H1 (cell line): ENCODE measurements around the gene CACNG4. TPM values are rescaled to one million over a fixed set of nuclear protein-coding genes. Genes with fewer than 3 reads are reported as not detected.
A peak's percentile ranks its signal among the peaks of the same experiment; 100 is the strongest.

ENCODE experiments used
- CTCF ChIA-PET: fragments of 300-600 bp; sonication (Branson Sonifier 250); formaldehyde crosslinking; loops from one replicate; lab custom pipeline; 2021; ENCODE audit not compliant: partially characterized antibody; lab: Charles Lee
- POLR2A ChIA-PET: fragments of 300-600 bp; sonication (Branson Sonifier 250); formaldehyde crosslinking; loops from one replicate; lab custom pipeline; 2021; ENCODE audit warnings: inconsistent platforms; ENCODE audit not compliant: partially characterized antibody; lab: Charles Lee
- DNase-seq, 2 experiments: peaks; one replicate each; pipeline versions ENCODE4 v3.0.0 to v3.0.0-alpha.2; 2010 to 2022; ENCODE audit warnings: low spot score in 2 of 2, low read depth in 1 of 2, mixed read lengths in 1 of 2
- FAIRE-seq: peaks from 2 replicates; lab custom pipeline; 2011; peaks lifted over from hg19 to GRCh38; lab: Jason Lieb, UNC
- H2AFZ ChIP-seq: 2 replicates; pipeline ENCODE4 v1.8.1; 2012; ENCODE audit warnings: low read length, inconsistent platforms
- H2AK5ac ChIP-seq: 2 replicates; pipeline ENCODE4 v1.6.1; 2013; ENCODE audit warnings: low read depth, low read length
- H2BK120ac ChIP-seq: replicated peaks from 2 replicates; pipeline ENCODE3; 2013; ENCODE audit warnings: low read depth, low read length, inconsistent platforms
- H2BK12ac ChIP-seq: 2 replicates; pipeline ENCODE4 v1.6.1; 2013; ENCODE audit warnings: low read depth, low read length
- H2BK15ac ChIP-seq: 2 replicates; pipeline ENCODE4 v1.6.1; 2013; ENCODE audit warnings: low read length
- H2BK20ac ChIP-seq: 2 replicates; pipeline ENCODE4 v1.6.1; 2013; ENCODE audit warnings: low read length
- H2BK5ac ChIP-seq: 2 replicates; pipeline ENCODE4 v1.6.1; 2013; ENCODE audit warnings: low read depth, low read length
- H3K14ac ChIP-seq: 2 replicates; pipeline ENCODE4 v1.6.1; 2013; ENCODE audit warnings: inconsistent platforms; ENCODE audit not compliant: insufficient read length
- H3K18ac ChIP-seq: 2 replicates; pipeline ENCODE4 v1.6.1; 2013; ENCODE audit warnings: low read length; ENCODE audit errors: extremely low read depth
- H3K23ac ChIP-seq: 2 replicates; pipeline ENCODE4 v1.6.1; 2013; ENCODE audit warnings: inconsistent platforms; ENCODE audit not compliant: insufficient read length
- H3K23me2 ChIP-seq: 2 replicates; pipeline ENCODE4 v1.6.1; 2013; ENCODE audit warnings: low read depth, low read length
- H3K27ac ChIP-seq: 2 replicates; pipeline ENCODE4 v1.6.1; 2011; ENCODE audit warnings: low read depth, low read length, inconsistent platforms
- H3K27me3 ChIP-seq, 4 experiments: replicated peaks in 1 of 4; 1 replicate in 1 of 4; 2 replicates in 3 of 4; pipeline versions ENCODE4 v1.6.1 to v1.8.1; 2011 to 2013; ENCODE audit warnings: low read length in 3 of 4, mild to moderate bottlenecking in 3 of 4, inconsistent platforms in 2 of 4, mixed read lengths in 2 of 4, moderate library complexity in 1 of 4; ENCODE audit not compliant: control insufficient read depth in 3 of 4, insufficient read depth in 3 of 4; ENCODE audit errors: extremely low read depth in 1 of 4
- H3K36me3 ChIP-seq, 4 experiments: 2 replicates each; pipeline versions ENCODE4 v1.6.1 to v1.8.1; 2011 to 2013; ENCODE audit warnings: mild to moderate bottlenecking in 4 of 4, low read length in 3 of 4, moderate library complexity in 2 of 4, control low read depth in 1 of 4, inconsistent platforms in 1 of 4; ENCODE audit not compliant: insufficient read depth in 4 of 4, control insufficient read depth in 2 of 4
- H3K4ac ChIP-seq: replicated peaks from 2 replicates; pipeline ENCODE3; 2013; ENCODE audit warnings: low read length, low read depth, mixed read lengths, inconsistent platforms; ENCODE audit not compliant: insufficient read length
- H3K4me1 ChIP-seq, 4 experiments: replicated peaks in 1 of 4; 1 replicate in 1 of 4; 2 replicates in 3 of 4; pipeline versions ENCODE4 v1.6.1 to v1.8.1; 2011 to 2013; ENCODE audit warnings: low read length in 3 of 4, inconsistent platforms in 2 of 4, mixed read lengths in 1 of 4; ENCODE audit not compliant: insufficient read depth in 4 of 4, control insufficient read depth in 3 of 4
- H3K4me2 ChIP-seq, 2 experiments: 2 replicates each; pipeline versions ENCODE4 v1.6.1 to v1.8.1; 2011 to 2013; ENCODE audit warnings: low read depth in 2 of 2, low read length in 2 of 2, control low read depth in 1 of 2, inconsistent platforms in 1 of 2, mild to moderate bottlenecking in 1 of 2; ENCODE audit not compliant: insufficient read depth in 1 of 2
- H3K4me3 ChIP-seq, 4 experiments: fragments of 200-600, 300-600 bp in 1 of 4; sonication (generic), shearing (Covaris generic), sonication (Bioruptor Twin) in 1 of 4; 2 replicates each; pipeline versions ENCODE4 v1.5.1 to v1.8.1; 2011 to 2016; ENCODE audit warnings: low read length in 4 of 4, low read depth in 3 of 4, control low read depth in 2 of 4, inconsistent platforms in 2 of 4, mild to moderate bottlenecking in 2 of 4, mixed read lengths in 1 of 4, moderate library complexity in 1 of 4; ENCODE audit not compliant: insufficient read depth in 2 of 4; ENCODE audit errors: extremely low read depth in 1 of 4
- H3K56ac ChIP-seq: replicated peaks from 2 replicates; pipeline ENCODE3; 2013; ENCODE audit warnings: low read depth, mild to moderate bottlenecking, mixed read lengths, low read length, inconsistent platforms; ENCODE audit not compliant: insufficient read length
- H3K79me1 ChIP-seq: 2 replicates; pipeline ENCODE4 v1.6.1; 2013; ENCODE audit warnings: low read depth, low read length, control low read depth
- H3K79me2 ChIP-seq, 2 experiments: 2 replicates each; pipeline versions ENCODE4 v1.6.1 to v1.8.1; 2012 to 2013; ENCODE audit warnings: low read length in 2 of 2, mild to moderate bottlenecking in 2 of 2, inconsistent platforms in 1 of 2; ENCODE audit not compliant: insufficient read depth in 2 of 2, control insufficient read depth in 1 of 2
- H3K9ac ChIP-seq, 4 experiments: replicated peaks in 1 of 4; 1 replicate in 1 of 4; 2 replicates in 3 of 4; pipeline versions ENCODE4 v1.6.1 to v1.8.1; 2011 to 2013; ENCODE audit warnings: low read depth in 3 of 4, low read length in 3 of 4, control low read depth in 2 of 4, mild to moderate bottlenecking in 2 of 4, moderate library complexity in 2 of 4, inconsistent platforms in 1 of 4; ENCODE audit errors: extremely low read depth in 1 of 4
- H3K9me3 ChIP-seq, 2 experiments: 2 replicates each; pipeline versions ENCODE4 v1.6.1 to v1.8.1; 2012 to 2013; ENCODE audit warnings: mild to moderate bottlenecking in 2 of 2, moderate library complexity in 2 of 2, control low read depth in 1 of 2, inconsistent platforms in 1 of 2, low read depth in 1 of 2, low read length in 1 of 2, mixed read lengths in 1 of 2; ENCODE audit not compliant: insufficient read depth in 2 of 2
- H4K20me1 ChIP-seq, 2 experiments: replicated peaks in 1 of 2; 2 replicates each; pipeline versions ENCODE3 to v1.8.1; 2011 to 2013; ENCODE audit warnings: inconsistent platforms in 2 of 2, low read length in 2 of 2, mild to moderate bottlenecking in 1 of 2; ENCODE audit not compliant: insufficient read depth in 2 of 2, control insufficient read depth in 1 of 2
- H4K5ac ChIP-seq: 2 replicates; pipeline ENCODE4 v1.6.1; 2013; ENCODE audit warnings: low read length, low read depth, mixed read lengths, inconsistent platforms; ENCODE audit not compliant: insufficient read length
- H4K8ac ChIP-seq: 2 replicates; pipeline ENCODE4 v1.8.0; 2013; ENCODE audit warnings: mild to moderate bottlenecking, moderate library complexity, low read length, inconsistent platforms; ENCODE audit not compliant: insufficient read depth; ENCODE audit errors: extremely low read depth
- H4K91ac ChIP-seq: replicated peaks from 2 replicates; pipeline ENCODE3; 2013; ENCODE audit warnings: low read length, mixed read lengths, inconsistent platforms; ENCODE audit not compliant: insufficient read length
- CEBPB ChIP-seq: IDR thresholded peaks from 2 replicates; pipeline ENCODE4 v1.6.1; 2012; ENCODE audit warnings: low read depth, low read length
- HDAC6 ChIP-seq: IDR thresholded peaks from one replicate; pipeline ENCODE4 v1.7.1; 2012; ENCODE audit warnings: low read depth, mild to moderate bottlenecking, inconsistent platforms, low read length, moderate library complexity
- JUN ChIP-seq: IDR thresholded peaks from 2 replicates; pipeline ENCODE4 v1.6.1; 2011; ENCODE audit warnings: low read depth, mild to moderate bottlenecking, improper control_type of control experiment, low read length
- KDM5A ChIP-seq: fragments of 200-600 bp; IDR thresholded peaks from 2 replicates; pipeline ENCODE4 v1.7.1; 2012; ENCODE audit warnings: mild to moderate bottlenecking, low read length, inconsistent platforms, mixed read lengths
- MAFK ChIP-seq: IDR thresholded peaks from 2 replicates; pipeline ENCODE4 v1.6.1; 2012; ENCODE audit warnings: low read depth, mild to moderate bottlenecking, improper control_type of control experiment, low read length
- NANOG ChIP-seq: IDR thresholded peaks from 2 replicates; pipeline ENCODE4 v1.6.1; 2011; ENCODE audit warnings: low read length, low read depth, mild to moderate bottlenecking, inconsistent platforms; ENCODE audit not compliant: insufficient read depth, poor library complexity, severe bottlenecking
- NRF1 ChIP-seq: IDR thresholded peaks from 2 replicates; pipeline ENCODE4 v1.6.1; 2011; ENCODE audit warnings: mild to moderate bottlenecking, low read depth, low read length, improper control_type of control experiment
- PHF8 ChIP-seq: fragments of 200-600 bp; sonication (generic); conservative IDR thresholded peaks from 2 replicates; pipeline ENCODE4 v1.7.1; 2012; ENCODE audit warnings: low read depth, mild to moderate bottlenecking, inconsistent platforms, low read length, moderate library complexity
- POU5F1 ChIP-seq: IDR thresholded peaks from 2 replicates; pipeline ENCODE4 v1.6.1; 2011; ENCODE audit warnings: low read depth, mild to moderate bottlenecking, low read length, moderate library complexity
- RFX5 ChIP-seq: IDR thresholded peaks from 2 replicates; pipeline ENCODE4 v1.6.1; 2011; ENCODE audit warnings: low read depth, low read length, improper control_type of control experiment, borderline replicate concordance
- SIN3A ChIP-seq, 2 experiments: IDR thresholded peaks in 1 of 2; conservative IDR thresholded peaks in 1 of 2; 2 replicates each; pipeline ENCODE4 v1.6.1; 2011 to 2012; ENCODE audit warnings: low read length in 2 of 2, improper control_type of control experiment in 1 of 2, low read depth in 1 of 2, mild to moderate bottlenecking in 1 of 2
- SP1 ChIP-seq: IDR thresholded peaks from 2 replicates; pipeline ENCODE4 v1.6.1; 2011; ENCODE audit warnings: low read depth, low read length
- SP2 ChIP-seq: IDR thresholded peaks from 2 replicates; pipeline ENCODE4 v1.6.1; 2012; ENCODE audit warnings: mild to moderate bottlenecking, low read length, inconsistent platforms
- SUZ12 ChIP-seq: fragments of 200-600 bp; sonication (generic); IDR thresholded peaks from 2 replicates; pipeline ENCODE4 v1.6.1; 2012; ENCODE audit warnings: mild to moderate bottlenecking, inconsistent platforms, low read length, moderate library complexity, mixed read lengths
- WGBS, 2 experiments: shearing (Covaris generic) in 1 of 2; methylation state at CpG; one replicate each; pipeline versions ENCODE4 v1.1.6 to v1.1.7; 2013 to 2015; ENCODE audit warnings: low lambda C conversion rate in 2 of 2, mixed read lengths in 2 of 2, inconsistent platforms in 1 of 2, low coverage in 1 of 2, missing lambda C conversion rate in 1 of 2; ENCODE audit not compliant: insufficient replicate concordance in 2 of 2, insufficient coverage in 1 of 2, insufficient read length in 1 of 2; ENCODE audit errors: extremely low coverage in 1 of 2, missing lambda C conversion rate in 1 of 2; 5-methylcytosine and 5-hydroxymethylcytosine counted together
- polyA plus RNA-seq, 7 experiments: library from polyadenylated mRNA; depleted of rRNA in 3 of 7; stranded (reverse) in 5 of 7; unstranded in 2 of 7; fragments of >200 nt in 5 of 7; fragments of 200-250 nt in 2 of 7; gene quantifications; 1 replicate in 5 of 7; 2 replicates in 1 of 7; 4 replicates in 1 of 7; pipeline versions ENCODE4 v1.2.1 to v1.2.3, GENCODE V29; 2011 to 2013; ENCODE audit warnings: missing spikeins in 2 of 7, mixed read lengths in 2 of 7
- total RNA-seq: library from RNA; stranded (reverse); fragmentation: NEBNext Ultra II Directional; extraction: Animal tissue kit (Norgen Biotek cat#: 25700); gene quantifications from 2 replicates; pipeline ENCODE4 v1.2.1, GENCODE V29; 2021

CACNG4 gene
- total and polyA plus RNA-seq, 2 of the 8 experiments (the other 6 are each of a cell fraction or from before 2014, with no cell fraction given): 3.6 to 5.6 TPM

- Histone ChIP-seq H4K5ac (no peak overlapping the region), H3K4ac (no peak overlapping the region), H3K4me3 (no peak overlapping the region), H3K14ac (no peak overlapping the region), H3K4me2 (no peak overlapping the region), H3K79me1 (no peaks in the 10 kb centered on the region), H3K4me1 (no peaks in the 10 kb centered on the region), H2BK5ac (peak overlapping the region; percentile 71; the same call in 1 of the 2 replicates), H2BK120ac (no peak overlapping the region), H2BK20ac (peak overlapping the region; percentile 66; the same call in 1 of the 2 replicates), H2BK15ac (no peak overlapping the region), H3K36me3 (no peaks in the 10 kb centered on the region), H3K79me2 (no peaks in the 10 kb centered on the region), H2AFZ (0 out of 2 replicates have a peak overlapping the region, but pooled peaks have one; percentile 15), H3K9ac (no peak overlapping the region), H3K18ac (no peak overlapping the region; the same call in 1 of the 2 replicates), H3K27me3 (no peaks in the 10 kb centered on the region), H3K56ac (no peak overlapping the region), H4K20me1 (peaks cover 0 to 2% of the 10 kb centered on the region in 2 experiments), H2BK12ac (peak overlapping the region; percentile 39; the same call in 1 of the 2 replicates), H3K9me3 (no peaks in the 10 kb centered on the region), H3K27ac (no peak overlapping the region), H2AK5ac (peak overlapping the region; percentile 98), H4K8ac (no peak overlapping the region; the same call in 1 of the 2 replicates), H4K91ac (no peak overlapping the region), H3K23me2 (no peaks in the 10 kb centered on the region; the same call in 1 of the 2 replicates), H3K23ac (no peak overlapping the region)
- DNase-seq (no peak), FAIRE-seq (no peak)
- ChIA-PET CTCF (interaction anchor here (0.6 to 4.5 kb wide), 22 partner anchors 10 to 198 kb away, joined by 3 to 29 read pairs (median 4); no protein-coding TSS in a partner anchor), POLR2A (no interaction called here)
- 91% methylated on average over 11 of the region's 11 CpGs; no CpG with 5 or more reads in 1 of the 2 experiments for WGBS, 2 experiments
- TF ChIP-seq POU5F1 (no peak), SP1 (no peak), KDM5A (no peak), SP2 (no peak), HDAC6 (no peak), JUN (no peak), RFX5 (no peak), MAFK (no peak), NANOG (no peak), SUZ12 (no peak), NRF1 (no peak), SIN3A (conservative IDR thresholded peaks at IDR 0.05 in 1 of 2, IDR thresholded peaks at IDR 0.05 in 1 of 2; ENCODE audit: low read depth in 1 of 2, low read length in 2 of 2) (no peak), PHF8 (no peak), CEBPB (no peak)
Observed at GRCh38 chr17:66915792-66916191, 48.7 kb upstream of the CACNG4 start.
